NCI-H2107 treated with DMSO at 0.1 percent for 48 hours (cell line): ENCODE measurements around the gene LDB1.

ENCODE experiments used
- DNase-seq: peaks from one replicate; lab custom pipeline; 2025; ENCODE audit not compliant: unreplicated experiment; lab: John Stamatoyannopoulos, UW

LDB1 gene

GRCh38 chr10:102065561-102066398, 54.4 kb downstream of the LDB1 start:
- DNase-seq = no peak

DNA sequence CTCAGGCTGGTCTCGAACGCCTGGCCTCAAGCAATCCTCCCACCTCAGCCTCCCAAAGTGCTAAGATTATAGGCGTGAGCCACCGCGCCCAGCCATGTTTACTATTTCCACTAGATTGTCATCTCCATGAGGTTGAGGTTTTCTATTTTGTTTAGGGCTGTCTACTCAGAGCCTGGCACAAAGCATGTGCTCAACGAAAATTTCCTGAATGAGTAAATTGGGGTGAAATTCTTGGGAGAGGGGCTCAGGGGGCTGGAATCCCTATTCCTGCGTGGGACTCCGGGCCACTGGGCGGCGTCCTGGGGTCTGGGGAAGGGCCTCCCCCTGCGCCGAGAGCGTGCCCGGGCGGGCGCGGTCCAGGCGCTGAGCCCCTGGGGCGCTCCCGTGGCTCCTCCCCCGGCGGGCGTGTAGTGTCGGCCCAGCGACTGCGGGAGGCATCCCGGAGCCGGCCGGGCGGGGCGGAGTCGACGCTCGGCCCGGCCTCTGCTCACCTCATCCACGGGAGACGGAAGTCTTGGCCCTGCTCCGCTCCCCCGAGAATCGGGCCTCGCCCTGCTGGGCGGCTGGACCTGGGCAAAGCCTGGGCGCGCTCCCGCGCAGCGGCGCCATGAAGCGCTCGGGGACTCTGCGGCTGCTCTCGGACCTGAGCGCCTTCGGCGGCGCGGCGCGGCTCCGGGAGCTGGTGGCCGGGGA, 55.2 kb downstream of the LDB1 start, which contains the start of gene HPS6:
Gene HPS6, plus strand, starts transcription at position 482 of the 693 bp plus-strand sequence. Its CDS starts 126 bp downstream, at position 608.
- peak; percentile 4 for DNase-seq

GRCh38 chr10:102064503-102064867, 55.7 kb downstream of the LDB1 start:
- no peak for DNase-seq

DNA sequence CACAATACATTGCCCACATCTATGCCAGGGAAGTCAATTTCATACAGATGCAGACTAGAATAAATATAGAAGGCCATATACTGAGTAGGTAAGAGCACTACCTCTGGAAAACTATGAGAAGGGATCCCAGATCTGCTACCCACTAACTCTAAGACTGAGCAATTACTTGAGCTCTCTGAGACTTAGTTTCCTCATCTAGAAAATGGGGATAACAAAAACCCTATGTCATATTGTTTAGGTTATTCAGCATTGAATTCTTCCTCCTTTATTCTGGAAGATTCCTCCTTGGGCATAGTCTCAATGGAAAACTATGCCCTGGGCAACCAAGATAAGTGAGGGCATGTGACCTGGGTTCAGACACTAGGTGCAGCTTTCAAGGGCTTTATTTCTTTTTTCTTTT, 60.2 kb downstream of the LDB1 start:
- no peak for DNase-seq
